Measurements from ENCODE around the gene ACAP2.

Gene ACAP2

DNA sequence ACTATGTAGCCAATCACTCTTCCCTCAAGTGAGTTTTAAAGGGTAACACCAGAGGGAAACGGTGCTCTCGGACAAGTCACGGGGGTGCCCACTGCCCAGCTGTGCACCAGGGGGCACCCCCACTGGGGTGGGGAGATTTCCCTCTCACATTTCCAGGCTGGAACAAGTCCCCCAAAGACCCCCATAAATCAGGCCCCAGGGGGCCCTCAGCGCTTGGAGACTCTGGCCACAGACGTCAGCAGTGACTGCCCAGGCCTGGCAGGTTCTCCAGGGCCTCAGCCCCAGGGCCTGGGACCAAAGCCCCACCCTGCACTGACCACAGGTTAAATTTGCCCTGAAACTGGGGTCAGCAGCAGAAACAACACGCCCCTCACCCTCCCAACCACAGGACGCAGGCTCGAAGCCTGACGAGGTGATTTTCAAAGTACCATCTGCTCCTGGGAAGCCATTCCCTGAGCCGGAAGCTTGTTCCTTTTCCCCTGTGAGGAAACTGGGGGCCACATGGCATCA, 188.8 kb downstream of the ACAP2 start:
- CTCF ChIA-PET: interaction anchor here (4.3 kb wide), 1 partner anchor 17 kb away, joined by 24 read pairs; the partner anchor contains the start of gene XXYLT1
- no peak for DNase-seq (ENCODE audit: extremely low spot score)
- TF ChIP-seq, protein P1, sequence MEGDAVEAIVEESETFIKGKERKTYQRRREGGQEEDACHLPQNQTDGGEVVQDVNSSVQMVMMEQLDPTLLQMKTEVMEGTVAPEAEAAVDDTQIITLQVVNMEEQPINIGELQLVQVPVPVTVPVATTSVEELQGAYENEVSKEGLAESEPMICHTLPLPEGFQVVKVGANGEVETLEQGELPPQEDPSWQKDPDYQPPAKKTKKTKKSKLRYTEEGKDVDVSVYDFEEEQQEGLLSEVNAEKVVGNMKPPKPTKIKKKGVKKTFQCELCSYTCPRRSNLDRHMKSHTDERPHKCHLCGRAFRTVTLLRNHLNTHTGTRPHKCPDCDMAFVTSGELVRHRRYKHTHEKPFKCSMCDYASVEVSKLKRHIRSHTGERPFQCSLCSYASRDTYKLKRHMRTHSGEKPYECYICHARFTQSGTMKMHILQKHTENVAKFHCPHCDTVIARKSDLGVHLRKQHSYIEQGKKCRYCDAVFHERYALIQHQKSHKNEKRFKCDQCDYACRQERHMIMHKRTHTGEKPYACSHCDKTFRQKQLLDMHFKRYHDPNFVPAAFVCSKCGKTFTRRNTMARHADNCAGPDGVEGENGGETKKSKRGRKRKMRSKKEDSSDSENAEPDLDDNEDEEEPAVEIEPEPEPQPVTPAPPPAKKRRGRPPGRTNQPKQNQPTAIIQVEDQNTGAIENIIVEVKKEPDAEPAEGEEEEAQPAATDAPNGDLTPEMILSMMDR (IDR thresholded peaks at IDR 0.05; ENCODE audit: control extremely low read depth, extremely low read depth, low read depth, missing control alignments): no peak
- POLR2A ChIA-PET: no interaction called here

DNA sequence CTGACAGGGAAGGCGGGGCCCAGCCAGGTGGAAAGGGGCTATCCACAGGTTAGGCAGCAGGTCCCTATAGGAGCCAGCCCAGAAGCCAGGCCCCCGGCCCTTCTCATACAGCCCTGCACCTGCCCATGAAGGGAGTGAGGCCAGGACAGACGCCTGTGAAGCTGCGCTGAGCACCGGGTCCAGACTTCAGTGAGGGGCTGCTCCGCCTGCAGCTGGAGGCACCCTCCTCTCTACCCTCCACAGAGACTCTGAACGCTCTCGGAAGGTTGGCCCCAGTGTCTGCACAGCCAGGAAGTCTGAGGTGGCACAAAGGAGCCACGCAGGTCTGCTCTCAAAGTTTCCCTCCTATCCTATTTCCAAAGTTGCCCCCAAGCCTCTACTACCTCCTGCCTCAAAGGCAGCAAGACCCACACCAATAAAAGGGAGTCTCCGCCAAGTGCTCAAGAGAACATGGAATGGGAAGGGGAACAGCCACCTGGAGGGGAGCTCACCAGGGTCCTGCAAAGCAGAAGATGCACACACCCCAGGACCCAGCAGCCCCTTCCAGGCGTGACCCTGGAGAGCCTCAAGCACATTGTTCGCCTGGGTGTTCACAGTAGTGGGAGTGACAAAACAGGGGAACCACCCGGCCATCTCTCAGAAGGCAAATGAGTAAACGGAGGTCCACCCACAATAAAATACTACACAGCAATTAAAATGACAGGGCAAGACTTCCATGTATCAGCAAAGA, 191.3 kb downstream of the ACAP2 start:
- ChIA-PET POLR2A (no interaction called here), CTCF (interaction anchor here (0.9 to 2.8 kb wide), 8 partner anchors 13 to 580 kb away, joined by 3 to 9 read pairs (median 4); partner anchors contain the start of gene LSG1)
- DNase-seq (ENCODE audit: extremely low spot score): peak; percentile 53
- TF ChIP-seq, protein P1 (IDR thresholded peaks at IDR 0.05; ENCODE audit: control extremely low read depth, extremely low read depth, low read depth, missing control alignments): no peak

DNA sequence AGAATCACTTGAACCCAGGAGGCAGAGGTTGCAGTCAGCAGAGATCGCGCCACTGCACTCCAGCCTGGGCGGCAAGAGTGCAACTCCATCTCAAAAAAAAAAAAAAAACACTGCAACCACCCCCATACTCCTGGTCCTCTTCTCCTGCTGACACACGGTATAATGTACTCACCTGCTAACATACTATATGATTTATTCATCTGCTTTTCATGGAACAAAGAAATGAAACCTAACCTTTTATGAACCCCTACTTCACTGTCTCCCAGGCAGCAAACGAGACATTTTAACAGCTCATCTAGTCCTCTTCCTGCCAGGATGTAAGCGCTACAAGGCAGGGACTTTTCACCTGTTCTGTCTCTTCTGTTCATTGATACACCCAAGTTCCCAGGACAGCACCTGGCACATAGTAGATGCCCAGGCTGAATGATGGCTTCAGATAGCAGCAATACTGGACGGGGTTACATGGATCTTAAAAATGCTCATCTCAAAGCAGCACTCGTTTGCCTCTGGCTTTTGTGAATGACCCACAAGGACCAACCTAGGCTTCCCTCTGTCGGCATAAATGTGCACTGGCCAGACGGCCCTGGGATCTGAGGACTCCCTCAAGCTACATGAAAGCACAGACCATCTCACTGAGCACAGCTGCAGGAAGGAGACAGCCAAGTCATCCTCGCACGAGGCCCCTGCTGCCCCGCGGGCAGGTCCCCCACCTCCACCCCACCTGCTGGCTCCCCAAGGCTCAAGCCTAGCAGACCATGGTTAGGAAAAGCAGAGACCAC, 192.2 kb downstream of the ACAP2 start:
- ChIA-PET POLR2A (no interaction called here), CTCF (interaction anchor here (0.6 to 2.8 kb wide), 10 partner anchors 8 to 579 kb away, joined by 3 to 11 read pairs (median 4); partner anchors contain the start of genes LSG1 and XXYLT1)
- DNase-seq (ENCODE audit: extremely low spot score): peak; percentile 60
- TF ChIP-seq, protein P1 (IDR thresholded peaks at IDR 0.05; ENCODE audit: control extremely low read depth, extremely low read depth, low read depth, missing control alignments): peak; percentile 39

DNA sequence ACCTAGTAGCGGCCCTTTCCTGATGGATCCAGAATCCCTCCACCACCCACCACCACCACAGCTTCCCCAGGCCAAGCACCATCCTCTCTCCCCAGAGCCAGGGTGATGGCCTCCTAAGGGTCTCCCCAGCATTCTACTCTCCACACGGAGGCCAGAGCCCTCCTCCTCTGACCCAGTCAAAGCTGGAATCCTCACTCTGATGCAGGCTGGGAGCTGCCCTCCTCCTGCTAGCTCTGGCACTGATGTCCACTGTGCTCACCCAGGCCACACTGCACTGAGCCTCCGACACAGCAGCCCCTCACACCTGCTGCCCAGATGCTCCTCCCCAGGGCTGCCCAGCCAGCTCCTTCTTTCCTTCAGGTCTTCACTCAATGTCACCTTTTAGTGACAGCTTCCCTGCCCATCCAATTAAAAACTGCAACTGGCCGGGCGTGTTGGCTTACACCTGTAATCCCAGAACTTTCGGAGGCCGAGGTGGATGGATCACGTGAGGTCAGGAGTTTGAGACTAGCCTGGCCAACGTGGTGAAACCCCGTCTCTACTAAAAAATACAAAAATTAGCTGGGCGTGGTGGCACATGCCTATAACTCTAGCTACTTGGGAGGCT, 192.9 kb downstream of the ACAP2 start:
- ChIA-PET POLR2A (interaction anchor here (0.8 kb wide), 1 partner anchor 20 kb away, joined by 3 read pairs; no protein-coding TSS in a partner anchor), CTCF (interaction anchor here (0.6 to 2.8 kb wide), 10 partner anchors 9 to 578 kb away, joined by 3 to 11 read pairs (median 4); partner anchors contain the start of genes LSG1 and XXYLT1)
- TF ChIP-seq, protein P1 (IDR thresholded peaks at IDR 0.05; ENCODE audit: control extremely low read depth, extremely low read depth, low read depth, missing control alignments): no peak
- DNase-seq (ENCODE audit: extremely low spot score): no peak

DNA sequence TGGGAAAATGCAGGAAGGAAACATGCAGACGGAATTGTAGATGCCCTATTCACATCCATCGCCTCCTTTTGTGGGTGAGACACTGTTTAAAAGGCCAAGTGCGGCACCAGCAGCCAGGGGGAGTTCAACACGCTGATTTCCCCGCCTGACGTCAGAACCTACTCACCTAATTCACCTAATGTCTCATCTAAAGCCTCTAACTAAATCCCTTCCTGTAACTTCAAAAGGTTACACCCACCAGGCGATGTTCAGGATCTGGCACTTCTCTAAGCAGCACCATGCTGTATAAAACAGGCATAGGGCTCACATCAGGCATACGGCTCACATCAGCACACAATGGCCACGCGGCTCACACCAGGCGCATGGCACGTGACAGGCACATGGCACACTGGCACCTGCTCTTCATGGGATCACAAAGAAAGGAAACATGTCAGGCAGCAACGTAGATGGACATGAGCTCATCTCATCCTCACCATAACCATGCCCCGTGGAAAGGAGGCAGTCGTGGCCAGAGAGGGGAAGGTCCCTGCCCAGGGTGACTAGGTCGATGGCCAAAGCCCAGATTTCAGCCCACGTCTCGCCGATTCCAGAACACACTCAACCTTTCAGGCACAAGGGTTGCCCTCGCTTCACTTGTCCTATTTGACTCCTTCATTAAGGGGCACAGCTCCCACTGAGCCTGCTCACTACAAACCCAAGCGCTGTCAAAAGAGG, 193.6 kb downstream of the ACAP2 start:
- CTCF ChIA-PET: interaction anchor here (0.9 to 2.8 kb wide), 6 partner anchors 10 to 577 kb away, joined by 3 to 11 read pairs (median 6); partner anchors contain the start of gene LSG1
- POLR2A ChIA-PET: interaction anchor here (0.8 kb wide), 1 partner anchor 21 kb away, joined by 3 read pairs; no protein-coding TSS in a partner anchor
- no peak for DNase-seq (ENCODE audit: extremely low spot score)

More for the DNA sequence above, 193.6 kb downstream of the ACAP2 start:
- TF ChIP-seq, protein P1 (IDR thresholded peaks at IDR 0.05; ENCODE audit: control extremely low read depth, extremely low read depth, low read depth, missing control alignments): no peak
